Omental fat pad (tissue), 4 donors: Measurements from ENCODE around the gene AGT. TPM values are rescaled to one million over a fixed set of nuclear protein-coding genes. Genes with fewer than 3 reads are reported as not detected.
"Not testable (repeated sequence)": the region's sequence is repeated elsewhere in the genome, so short reads cannot be mapped to it uniquely, and the experiment has no call there.

ENCODE experiments used
- ATAC-seq: fragments of 150-250 bp; one replicate; pipeline ENCODE4 v1.9.1; 2016; ENCODE audit warnings: mild to moderate bottlenecking, moderate library complexity; ENCODE audit not compliant: low FRiP score
- DNase-seq: peaks from one replicate; pipeline ENCODE4 v3.0.0-alpha.2; 2019; ENCODE audit warnings: low spot score
- CTCF ChIP-seq, 3 donors: fragments of 450-650 bp; IDR thresholded peaks; one replicate each; pipeline ENCODE4 v1.5.1; 2016 to 2017; ENCODE audit warnings: antibody characterized with exemption in 3 of 3, mild to moderate bottlenecking in 3 of 3, moderate library complexity in 2 of 3
- total RNA-seq, 4 donors: library from RNA; depleted of rRNA; stranded (reverse); fragments of >200 nt; gene quantifications; one replicate each; pipeline ENCODE4 v1.1.0, GENCODE V29; 2016

The AGT gene
- total RNA-seq, 4 donors from 2014 or later: 2.5 to 10.7 (median 4.0) TPM

GRCh38 chr1:230730977-230731376, 17.1 kb upstream of the AGT start:
- TF ChIP-seq CTCF (IDR thresholded peaks at IDR 0.05): no peak
- no peak for ATAC-seq
- DNase-seq: no peak

- peak; percentile 37 for ATAC-seq
Observed at GRCh38 chr1:230728710-230729392, 14.9 kb upstream of the AGT start.

GRCh38 chr1:230725256-230726012, 11.5 kb upstream of the AGT start:
- DNase-seq: no peak
- ATAC-seq: no peak
- TF ChIP-seq CTCF (IDR thresholded peaks at IDR 0.05): no peak

More at GRCh38 chr1:230728710-230729392, 14.9 kb upstream of the AGT start:
- DNase-seq: no peak
- TF ChIP-seq CTCF (IDR thresholded peaks at IDR 0.05): no peak

- ATAC-seq, DNase-seq: not testable (repeated sequence)
Observed at GRCh38 chr1:230721849-230722522, 8.1 kb upstream of the AGT start.

GRCh38 chr1:230717251-230717650, 3.3 kb upstream of the AGT start:
- DNase-seq (no peak), ATAC-seq (no peak)
- TF ChIP-seq CTCF (IDR thresholded peaks at IDR 0.05): no peak

- DNase-seq, ATAC-seq: not testable (repeated sequence)
Observed at GRCh38 chr1:230716453-230716852, 2.5 kb upstream of the AGT start.

GRCh38 chr1:230715510-230715909, 1.6 kb upstream of the AGT start:
- DNase-seq (no peak), ATAC-seq (no peak)
- TF ChIP-seq CTCF (IDR thresholded peaks at IDR 0.05): no peak

- DNase-seq (no peak), ATAC-seq (no peak)
- no peak for TF ChIP-seq CTCF (IDR thresholded peaks at IDR 0.05)
Observed at GRCh38 chr1:230713547-230713914, 391 bp downstream of the AGT start.
